Omental fat pad (tissue), 4 donors: ENCODE results near the gene LSM12. TPM values are rescaled to one million over a fixed set of nuclear protein-coding genes. Genes with fewer than 3 reads are reported as not detected.
A peak's percentile ranks its signal among the peaks of the same experiment; 100 is the strongest.
"Not testable (repeated sequence)": the region's sequence is repeated elsewhere in the genome, so short reads cannot be mapped to it uniquely, and the experiment has no call there.

ENCODE experiments used
- ATAC-seq: fragments of 150-250 bp; one replicate; pipeline ENCODE4 v1.9.1; 2016; ENCODE audit warnings: mild to moderate bottlenecking, moderate library complexity; ENCODE audit not compliant: low FRiP score
- DNase-seq: peaks from one replicate; pipeline ENCODE4 v3.0.0-alpha.2; 2019; ENCODE audit warnings: low spot score
- total RNA-seq, 4 donors: library from RNA; depleted of rRNA; stranded (reverse); fragments of >200 nt; gene quantifications; one replicate each; pipeline ENCODE4 v1.1.0, GENCODE V29; 2016
- TF ChIP-seq, protein P1 (sequence below), 3 donors: fragments of 450-650 bp; IDR thresholded peaks; one replicate each; pipeline ENCODE4 v1.5.1; 2016 to 2017; ENCODE audit warnings: antibody characterized with exemption in 3 of 3, mild to moderate bottlenecking in 3 of 3, moderate library complexity in 2 of 3

The LSM12 gene
- total RNA-seq, 4 donors from 2014 or later: 24.6 to 52.9 (median 47.4) TPM

DNA sequence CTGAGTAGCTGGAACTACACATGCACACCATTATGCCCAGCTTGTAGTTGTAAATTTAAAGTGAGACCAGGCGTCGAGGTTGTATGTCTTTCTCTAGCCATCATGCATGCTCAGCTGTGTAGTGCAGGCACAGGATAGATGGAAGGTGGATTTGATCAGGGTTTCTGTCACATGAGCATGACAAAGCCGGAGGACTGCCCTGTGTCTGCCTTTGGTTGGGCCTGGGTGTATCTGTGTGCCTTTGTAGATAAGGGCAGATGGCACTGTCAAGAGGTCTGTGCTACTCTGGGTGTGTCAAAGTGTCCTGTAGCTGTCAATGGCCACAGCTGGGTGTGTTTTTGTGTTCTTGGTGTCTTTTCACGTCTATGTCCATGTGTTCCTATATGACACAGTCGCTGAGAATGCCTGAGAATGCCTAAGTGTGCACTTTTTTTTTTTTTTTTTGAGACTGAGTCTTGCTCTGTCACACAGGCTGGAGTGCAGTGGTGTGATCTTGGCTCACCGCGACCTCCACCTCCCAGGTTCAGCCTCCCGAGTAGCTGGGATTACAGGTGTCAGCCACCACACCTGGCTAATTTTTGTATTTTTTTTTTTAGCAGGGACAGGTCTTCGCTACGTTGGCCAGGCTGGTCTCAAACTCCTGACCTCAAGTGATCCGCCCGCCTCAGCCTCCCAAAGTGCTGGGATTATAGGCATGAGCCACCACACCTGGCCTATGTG, 66.2 kb downstream of the LSM12 start:
- TF ChIP-seq, protein P1, sequence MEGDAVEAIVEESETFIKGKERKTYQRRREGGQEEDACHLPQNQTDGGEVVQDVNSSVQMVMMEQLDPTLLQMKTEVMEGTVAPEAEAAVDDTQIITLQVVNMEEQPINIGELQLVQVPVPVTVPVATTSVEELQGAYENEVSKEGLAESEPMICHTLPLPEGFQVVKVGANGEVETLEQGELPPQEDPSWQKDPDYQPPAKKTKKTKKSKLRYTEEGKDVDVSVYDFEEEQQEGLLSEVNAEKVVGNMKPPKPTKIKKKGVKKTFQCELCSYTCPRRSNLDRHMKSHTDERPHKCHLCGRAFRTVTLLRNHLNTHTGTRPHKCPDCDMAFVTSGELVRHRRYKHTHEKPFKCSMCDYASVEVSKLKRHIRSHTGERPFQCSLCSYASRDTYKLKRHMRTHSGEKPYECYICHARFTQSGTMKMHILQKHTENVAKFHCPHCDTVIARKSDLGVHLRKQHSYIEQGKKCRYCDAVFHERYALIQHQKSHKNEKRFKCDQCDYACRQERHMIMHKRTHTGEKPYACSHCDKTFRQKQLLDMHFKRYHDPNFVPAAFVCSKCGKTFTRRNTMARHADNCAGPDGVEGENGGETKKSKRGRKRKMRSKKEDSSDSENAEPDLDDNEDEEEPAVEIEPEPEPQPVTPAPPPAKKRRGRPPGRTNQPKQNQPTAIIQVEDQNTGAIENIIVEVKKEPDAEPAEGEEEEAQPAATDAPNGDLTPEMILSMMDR (IDR thresholded peaks at IDR 0.05): no peak
- DNase-seq (no peak), ATAC-seq (no peak)

DNA sequence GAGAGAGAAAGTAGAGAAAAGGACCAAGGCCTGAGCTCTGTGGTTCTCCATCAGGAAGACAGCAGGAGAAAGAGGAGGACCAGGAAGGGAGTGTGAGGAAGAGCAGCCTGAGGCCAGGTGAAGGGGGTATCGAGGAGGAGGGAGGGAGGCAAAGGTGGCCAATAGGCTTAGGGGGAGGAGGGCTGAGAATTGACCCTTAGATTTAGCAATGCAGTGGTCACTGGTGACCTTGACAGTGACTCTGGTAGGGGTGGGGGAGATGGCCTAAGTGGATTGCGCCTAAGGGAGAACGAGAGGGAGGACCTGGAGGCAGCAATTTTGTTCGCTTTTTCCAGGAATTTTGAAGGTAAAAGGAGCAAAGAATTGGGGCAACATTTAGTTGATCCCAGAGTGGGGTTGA, 67.4 kb downstream of the LSM12 start:
- DNase-seq (no peak), ATAC-seq (no peak)
- TF ChIP-seq, protein P1 (IDR thresholded peaks at IDR 0.05): no peak

DNA sequence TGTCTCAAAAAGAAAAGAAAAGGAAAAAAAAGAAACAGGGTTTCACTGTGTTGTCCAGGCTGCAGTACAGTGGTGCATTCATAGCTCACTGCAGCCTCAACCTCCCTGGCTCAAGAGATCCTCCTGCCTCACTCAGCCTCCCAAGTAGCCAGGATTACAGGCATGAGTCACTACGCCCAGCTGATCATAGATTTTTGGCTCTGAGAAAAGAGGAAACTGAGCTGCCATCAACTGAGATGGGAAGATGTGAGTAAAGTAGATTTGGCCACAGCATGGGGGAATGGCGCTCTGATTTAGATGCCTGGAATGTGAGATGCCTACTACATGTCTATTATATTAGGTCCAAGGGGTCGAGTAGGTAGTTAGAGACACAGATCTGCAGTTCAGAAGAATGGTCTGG, 67.9 kb downstream of the LSM12 start:
- DNase-seq: no peak
- TF ChIP-seq, protein P1 (IDR thresholded peaks at IDR 0.05): no peak
- no peak for ATAC-seq

DNA sequence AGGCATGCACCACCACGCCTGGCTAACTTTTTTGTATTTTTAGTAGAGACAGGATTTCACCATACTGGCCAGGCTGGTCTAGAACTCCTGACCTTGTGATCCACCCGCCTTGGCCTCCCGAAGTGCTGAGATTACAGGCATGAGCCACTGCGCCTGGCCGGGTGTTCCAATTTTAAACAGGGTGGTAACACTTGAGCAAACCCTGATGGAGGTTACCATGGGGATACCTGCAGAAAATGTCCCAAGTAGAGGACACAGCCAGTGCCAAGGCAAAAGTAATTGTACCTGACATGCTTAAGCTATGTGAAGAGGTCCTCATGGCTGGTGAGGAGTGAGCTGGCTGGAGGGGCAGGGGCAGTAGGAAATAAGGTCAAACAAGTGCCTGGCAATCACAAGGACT, 69.3 kb downstream of the LSM12 start:
- not testable (repeated sequence) for ATAC-seq, DNase-seq

DNA sequence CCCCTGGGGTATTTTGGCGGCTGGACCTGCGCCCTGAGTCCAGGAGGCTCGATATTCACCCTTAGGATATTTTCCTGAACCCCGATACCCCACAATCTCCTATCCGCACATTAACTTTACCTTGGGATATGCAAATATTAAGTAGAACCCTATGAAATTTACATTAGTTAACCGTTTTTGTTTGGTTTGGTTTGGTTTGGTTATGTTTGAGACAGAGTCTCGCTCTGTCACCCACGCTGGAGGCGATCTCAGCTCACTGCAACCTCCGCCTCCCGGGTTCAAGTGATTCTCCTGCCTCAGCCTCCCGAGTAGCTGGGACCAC, 71.4 kb downstream of the LSM12 start:
- no peak for DNase-seq
- TF ChIP-seq, protein P1 (IDR thresholded peaks at IDR 0.05): no peak
- no peak for ATAC-seq

DNA sequence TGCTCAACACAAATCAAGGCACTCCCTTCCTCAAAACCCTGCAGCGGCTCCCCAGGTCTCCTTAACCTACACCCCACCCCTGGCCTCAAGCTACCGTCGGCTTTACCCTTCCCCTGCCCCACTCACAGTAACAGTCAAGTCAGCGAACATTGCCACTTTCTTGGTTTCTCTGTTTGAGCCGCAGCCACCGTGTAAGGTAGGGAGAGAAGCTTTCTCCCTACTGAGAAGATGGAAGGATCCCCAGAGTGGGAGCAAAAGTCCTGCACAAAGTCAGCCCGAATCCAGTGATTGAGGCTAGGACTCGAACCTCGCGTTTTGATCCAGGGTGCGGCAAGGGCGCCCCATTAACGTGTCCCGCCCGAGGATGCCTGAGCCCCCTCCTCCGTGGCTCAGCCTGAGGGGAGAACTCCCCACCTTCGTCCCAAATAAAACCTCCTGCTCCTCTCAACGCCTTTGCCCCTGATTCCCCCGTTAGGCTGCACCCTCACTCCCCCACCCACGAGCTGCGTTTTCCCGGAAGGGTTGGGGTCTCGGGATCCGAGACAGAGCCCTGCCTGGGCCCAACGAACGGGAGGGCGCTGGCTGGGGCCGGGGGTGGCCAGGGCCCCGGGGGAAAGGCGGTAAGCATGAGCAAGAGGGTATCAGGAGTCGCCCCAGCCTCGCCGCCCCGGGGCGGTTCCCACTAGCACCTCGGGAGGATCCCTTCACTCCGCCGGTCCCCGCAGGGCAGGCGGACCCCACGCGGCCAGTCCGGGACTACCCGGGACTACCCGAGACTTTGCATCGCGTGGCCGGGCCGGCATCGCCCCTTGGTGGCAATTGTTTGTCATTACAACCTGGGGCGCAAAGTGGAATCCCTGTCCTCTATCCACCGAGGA, 72.0 kb downstream of the LSM12 start:
- ATAC-seq (peak; percentile 92), DNase-seq (no peak)
- TF ChIP-seq, protein P1 (IDR thresholded peaks at IDR 0.05): no peak

DNA sequence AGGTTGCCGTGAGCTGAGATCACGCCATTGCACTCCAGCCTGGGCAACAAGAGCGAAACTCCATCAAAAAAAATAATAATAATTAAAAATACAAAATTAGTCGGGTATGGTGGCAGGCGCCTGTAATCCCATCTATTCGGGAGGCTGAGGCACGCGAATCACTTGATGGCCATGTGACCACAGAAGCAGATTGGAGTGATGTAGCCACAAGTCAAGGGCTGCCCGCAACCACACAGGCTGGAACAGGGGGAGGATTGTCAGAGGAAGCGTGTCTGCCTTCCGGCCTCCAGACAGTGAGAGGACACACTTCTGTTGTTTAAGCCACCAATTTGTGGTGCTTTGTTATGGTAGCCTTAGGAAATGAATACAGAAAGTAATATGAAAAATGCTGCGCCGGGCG, 73.8 kb downstream of the LSM12 start:
- ATAC-seq (no peak), DNase-seq (no peak)
- TF ChIP-seq, protein P1 (IDR thresholded peaks at IDR 0.05): no peak
